OCI-LY1 (cell line): ENCODE data around the gene ARHGDIB.

Experiments
- H2AFZ ChIP-seq: fragments of 200-600 bp; sonication (generic), shearing (Covaris generic); 2 replicates; pipeline ENCODE4 v1.6.0; 2014; ENCODE audit warnings: antibody characterized with exemption, mild to moderate bottlenecking, low read length
- H3F3A ChIP-seq: fragments of 200-600 bp; sonication (generic), shearing (Covaris generic); 2 replicates; pipeline ENCODE4 v1.6.0; 2014; ENCODE audit warnings: mild to moderate bottlenecking, antibody characterized with exemption, low read length, moderate library complexity; ENCODE audit not compliant: insufficient read depth
- H3K27ac ChIP-seq: fragments of 200-600 bp; sonication (generic); 2 replicates; pipeline ENCODE4 v1.5.1; 2014; ENCODE audit warnings: low read length, mixed run types, mild to moderate bottlenecking, low read depth; ENCODE audit not compliant: poor library complexity, severe bottlenecking
- H3K27me3 ChIP-seq: fragments of 200-600 bp; sonication (generic); 2 replicates; pipeline ENCODE4 v1.6.0; 2014; ENCODE audit warnings: antibody characterized with exemption, mild to moderate bottlenecking, low read length, moderate library complexity; ENCODE audit not compliant: insufficient read depth
- H3K36me3 ChIP-seq: fragments of 200-600 bp; sonication (generic); 2 replicates; pipeline ENCODE4 v1.6.1; 2014; ENCODE audit warnings: mild to moderate bottlenecking, antibody characterized with exemption, low read length, moderate library complexity, mixed read lengths; ENCODE audit not compliant: insufficient read depth
- H3K4me1 ChIP-seq: fragments of 200-600 bp; sonication (generic); 2 replicates; pipeline ENCODE4 v1.5.1; 2014; ENCODE audit warnings: mild to moderate bottlenecking, low read length, moderate library complexity; ENCODE audit not compliant: insufficient read depth, severe bottlenecking
- H3K4me2 ChIP-seq: fragments of 200-600 bp; sonication (generic), shearing (Covaris generic); 2 replicates; pipeline ENCODE4 v1.6.1; 2014; ENCODE audit warnings: low read length
- H3K4me3 ChIP-seq: fragments of 200-600 bp; sonication (generic); 2 replicates; pipeline ENCODE4 v1.5.1; 2014; ENCODE audit warnings: low read length, low read depth, mild to moderate bottlenecking, mixed read lengths; ENCODE audit not compliant: poor library complexity, severe bottlenecking
- H3K79me2 ChIP-seq: fragments of 200-600 bp; shearing (Covaris generic); 2 replicates; pipeline ENCODE4 v1.6.1; 2016; ENCODE audit warnings: mixed run types, low read length, mixed read lengths; ENCODE audit not compliant: insufficient read depth
- H3K9ac ChIP-seq: fragments of 200-600 bp; sonication (generic), shearing (Covaris generic); 2 replicates; pipeline ENCODE4 v1.6.1; 2014; ENCODE audit warnings: mild to moderate bottlenecking, low read length, mixed read lengths
- H3K9me2 ChIP-seq: fragments of 200-600 bp; sonication (generic), shearing (Covaris generic); 2 replicates; pipeline ENCODE4 v1.6.1; 2014; ENCODE audit warnings: low read depth, mild to moderate bottlenecking, low read length, mixed read lengths
- H3K9me3 ChIP-seq: fragments of 200-600 bp; shearing (Covaris generic); 2 replicates; pipeline ENCODE4 v1.6.1; 2014; ENCODE audit warnings: low read length, mixed read lengths
- H4K20me1 ChIP-seq: fragments of 200-600 bp; sonication (generic), shearing (Covaris generic); 2 replicates; pipeline ENCODE4 v1.6.0; 2016; ENCODE audit warnings: mild to moderate bottlenecking, low read length; ENCODE audit not compliant: insufficient read depth
- EZH2 ChIP-seq: fragments of 200-600 bp; sonication (generic), shearing (Covaris generic); IDR thresholded peaks from 2 replicates; pipeline ENCODE4 v1.8.0; 2017; ENCODE audit warnings: borderline replicate concordance, mixed run types, mild to moderate bottlenecking, antibody characterized with exemption, low read length, moderate library complexity, mixed read lengths
- TF ChIP-seq, protein P1 (sequence below): fragments of 200-600 bp; sonication (generic), shearing (Covaris generic); IDR thresholded peaks from 2 replicates; pipeline ENCODE4 v1.5.1; 2017; ENCODE audit warnings: mild to moderate bottlenecking, antibody characterized with exemption, low read length, moderate library complexity, mixed read lengths

Gene ARHGDIB

DNA sequence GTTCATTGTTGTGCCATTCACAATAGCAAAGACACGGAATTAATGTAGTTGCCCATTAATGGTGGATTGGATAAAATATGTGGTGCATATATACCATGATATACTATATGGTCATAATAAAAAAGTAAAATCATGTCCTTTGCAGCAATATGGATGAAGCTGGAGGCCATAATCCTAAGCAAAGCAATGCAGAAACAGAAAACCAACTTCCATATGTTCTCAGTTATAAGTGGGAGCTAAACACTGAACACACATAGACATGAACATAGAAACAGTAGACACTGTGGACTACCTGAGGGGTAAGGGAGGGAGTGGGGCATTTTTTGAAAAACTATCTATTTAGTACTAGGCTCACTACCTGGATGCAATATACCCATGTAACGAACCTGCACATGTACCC, 20.0 kb downstream of the ARHGDIB start:
- Histone ChIP-seq H3K9me2 (no peaks in the 10 kb centered on the region), H3K79me2 (no peaks in the 10 kb centered on the region), H3K27me3 (no peaks in the 10 kb centered on the region), H3K36me3 (peaks cover 65% of the 10 kb centered on the region), H3K4me3 (no peak overlapping the region), H3K9ac (no peak overlapping the region), H3K4me1 (peaks cover 7% of the 10 kb centered on the region), H3F3A (peaks cover 8% of the 10 kb centered on the region; the same call in 1 of the 2 replicates), H4K20me1 (no peaks in the 10 kb centered on the region), H3K9me3 (no peaks in the 10 kb centered on the region), H3K4me2 (no peak overlapping the region), H3K27ac (no peak overlapping the region), H2AFZ (no peak overlapping the region)
- no peak for TF ChIP-seq EZH2
- TF ChIP-seq, protein P1, sequence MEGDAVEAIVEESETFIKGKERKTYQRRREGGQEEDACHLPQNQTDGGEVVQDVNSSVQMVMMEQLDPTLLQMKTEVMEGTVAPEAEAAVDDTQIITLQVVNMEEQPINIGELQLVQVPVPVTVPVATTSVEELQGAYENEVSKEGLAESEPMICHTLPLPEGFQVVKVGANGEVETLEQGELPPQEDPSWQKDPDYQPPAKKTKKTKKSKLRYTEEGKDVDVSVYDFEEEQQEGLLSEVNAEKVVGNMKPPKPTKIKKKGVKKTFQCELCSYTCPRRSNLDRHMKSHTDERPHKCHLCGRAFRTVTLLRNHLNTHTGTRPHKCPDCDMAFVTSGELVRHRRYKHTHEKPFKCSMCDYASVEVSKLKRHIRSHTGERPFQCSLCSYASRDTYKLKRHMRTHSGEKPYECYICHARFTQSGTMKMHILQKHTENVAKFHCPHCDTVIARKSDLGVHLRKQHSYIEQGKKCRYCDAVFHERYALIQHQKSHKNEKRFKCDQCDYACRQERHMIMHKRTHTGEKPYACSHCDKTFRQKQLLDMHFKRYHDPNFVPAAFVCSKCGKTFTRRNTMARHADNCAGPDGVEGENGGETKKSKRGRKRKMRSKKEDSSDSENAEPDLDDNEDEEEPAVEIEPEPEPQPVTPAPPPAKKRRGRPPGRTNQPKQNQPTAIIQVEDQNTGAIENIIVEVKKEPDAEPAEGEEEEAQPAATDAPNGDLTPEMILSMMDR = no peak

DNA sequence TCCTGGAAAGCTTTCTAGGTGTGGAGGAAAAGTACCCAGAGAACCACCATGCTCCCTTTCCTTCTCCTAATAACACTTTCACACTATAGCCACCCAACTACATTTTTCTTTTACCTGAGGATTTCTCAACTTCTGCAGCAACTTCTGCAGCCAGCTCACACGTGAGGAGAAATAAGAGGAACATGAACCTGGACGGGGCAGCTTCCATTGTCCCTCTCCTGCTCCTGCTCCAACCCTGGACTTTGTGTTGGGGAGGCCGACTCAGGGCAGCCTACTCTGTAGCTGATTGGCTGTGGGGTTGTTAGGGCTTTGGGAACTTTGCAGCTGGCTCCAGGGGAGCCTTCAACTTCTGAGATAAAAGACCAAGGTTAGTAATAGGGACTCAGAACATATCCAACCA, 23.1 kb downstream of the ARHGDIB start, which contains the start of gene ERP27:
TSS of gene ERP27 (minus strand) at position 237 of the 400 bp plus-strand sequence. CDS start at position 208, 29 bp downstream.
- Histone ChIP-seq H4K20me1 (no peaks in the 10 kb centered on the region), H3K9ac (no peak within 1 kb of the TSS), H3K4me3 (no peak within 1 kb of the TSS), H3K9me2 (no peaks in the 10 kb centered on the region), H3K9me3 (no peaks in the 10 kb centered on the region), H3K27me3 (no peaks in the 10 kb centered on the region), H3F3A (peaks cover 8% of the 10 kb centered on the region; the same call in 1 of the 2 replicates), H3K27ac (peak within 1 kb of the TSS; percentile 33), H3K4me1 (peaks cover 7% of the 10 kb centered on the region), H3K4me2 (no peak within 1 kb of the TSS), H3K79me2 (no peaks in the 10 kb centered on the region), H3K36me3 (peaks cover 35% of the 10 kb centered on the region), H2AFZ (no peak within 1 kb of the TSS)
- no peak for TF ChIP-seq EZH2
- TF ChIP-seq, protein P1 = no peak

DNA sequence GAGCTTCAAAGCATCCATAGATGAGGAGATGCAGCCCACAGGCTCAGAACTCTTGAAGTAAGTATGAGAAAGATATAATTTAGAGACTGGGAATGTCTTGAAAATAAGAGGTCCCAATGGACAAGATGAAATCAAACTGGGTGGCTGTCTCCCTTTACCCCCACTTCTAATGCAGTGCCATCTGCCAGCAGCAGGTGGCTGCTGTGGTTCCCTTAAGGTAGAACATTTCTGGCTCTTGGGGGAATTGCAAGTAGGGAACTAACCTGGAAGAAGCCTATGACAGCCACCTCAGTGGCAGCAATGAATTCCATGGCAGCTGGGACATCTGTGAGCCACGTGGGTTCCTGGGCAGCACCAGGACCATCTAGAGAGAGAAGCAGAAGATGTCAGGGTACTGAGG, 23.7 kb downstream of the ARHGDIB start:
- H4K20me1 ChIP-seq = no peaks in the 10 kb centered on the region
- no peaks in the 10 kb centered on the region for H3K27me3 ChIP-seq
- H3K4me1 ChIP-seq = peaks cover 7% of the 10 kb centered on the region
- no peak overlapping the region for H3K4me3 ChIP-seq
- no peak overlapping the region for H3K9ac ChIP-seq
- H2AFZ ChIP-seq = no peak overlapping the region
- H3K36me3 ChIP-seq = peaks cover 28% of the 10 kb centered on the region
- no peak overlapping the region for H3K27ac ChIP-seq
- no peaks in the 10 kb centered on the region for H3K9me2 ChIP-seq
- H3F3A ChIP-seq = peaks cover 8% of the 10 kb centered on the region; the same call in 1 of the 2 replicates
- TF ChIP-seq, protein P1 = peak; percentile 60
- TF ChIP-seq EZH2 = no peak
- H3K4me2 ChIP-seq = no peak overlapping the region
- no peaks in the 10 kb centered on the region for H3K79me2 ChIP-seq
- H3K9me3 ChIP-seq = no peaks in the 10 kb centered on the region
